A549 (cell line): ENCODE data around the gene CDH2.

Source experiments
- CHD4 ChIP-seq: fragments of 200-600 bp; sonication (generic); IDR thresholded peaks from 2 replicates; pipeline ENCODE4 v1.6.1; 2016; ENCODE audit warnings: antibody characterized with exemption, mild to moderate bottlenecking, borderline replicate concordance
- CTCF ChIP-seq: fragments of >200 bp; sonication (Bioruptor Twin); formaldehyde crosslinking; IDR thresholded peaks from 3 replicates; pipeline ENCODE4 v1.5.1; 2016
- E2F6 ChIP-seq: IDR thresholded peaks from 2 replicates; pipeline ENCODE4 v1.6.1; 2012; ENCODE audit warnings: low read depth, borderline replicate concordance
- EP300 ChIP-seq, 2 experiments: fragments of >200 bp; sonication (Bioruptor Twin); formaldehyde crosslinking; IDR thresholded peaks; 2 replicates in 1 of 2; 3 replicates in 1 of 2; pipeline ENCODE4 v1.6.1; 2016 to 2017
- FOSL2 ChIP-seq, 2 experiments: fragments of 450-650 bp in 1 of 2; fragments of >200 bp in 1 of 2; sonication (Bioruptor Twin) in 1 of 2; formaldehyde crosslinking; IDR thresholded peaks; 2 replicates each; pipeline versions ENCODE4 v1.5.0 to v1.6.1; 2016 to 2020; ENCODE audit warnings: mild to moderate bottlenecking in 1 of 2, moderate library complexity in 1 of 2
- MAZ ChIP-seq: fragments of 150-350 bp; IDR thresholded peaks from 2 replicates; pipeline ENCODE4 v1.6.1; 2014; ENCODE audit warnings: antibody characterized with exemption, low read depth, low read length, borderline replicate concordance
- NFE2L2 ChIP-seq: fragments of 150-350 bp; conservative IDR thresholded peaks from 2 replicates; pipeline ENCODE4 v1.6.1; 2014; ENCODE audit warnings: low read length
- POLR2A ChIP-seq: IDR thresholded peaks from 2 replicates; pipeline ENCODE4 v1.6.1; 2012; ENCODE audit warnings: mild to moderate bottlenecking, low read length
- RAD21 ChIP-seq, 2 experiments: fragments of >200 bp in 1 of 2; sonication (Bioruptor Twin) in 1 of 2; formaldehyde crosslinking in 1 of 2; IDR thresholded peaks in 1 of 2; conservative IDR thresholded peaks in 1 of 2; 2 replicates in 1 of 2; 3 replicates in 1 of 2; pipeline ENCODE4 v1.6.1; 2012 to 2018; ENCODE audit warnings: inconsistent platforms in 1 of 2
- REST ChIP-seq: fragments of 200-600 bp; sonication (generic); IDR thresholded peaks from 2 replicates; pipeline ENCODE4 v1.6.1; 2016; ENCODE audit warnings: antibody characterized with exemption, mild to moderate bottlenecking, moderate library complexity
- SREBF2 ChIP-seq: fragments of 450-650 bp; IDR thresholded peaks from 2 replicates; pipeline ENCODE4 v1.6.1; 2014; ENCODE audit warnings: mild to moderate bottlenecking, moderate library complexity
- TF ChIP-seq, protein P1 (sequence below): fragments of 150-350 bp; IDR thresholded peaks from 2 replicates; pipeline ENCODE4 v1.6.1; 2014; ENCODE audit warnings: low read depth, mild to moderate bottlenecking, low read length
- TF ChIP-seq, protein P2 (sequence below): IDR thresholded peaks from 2 replicates; pipeline ENCODE4 v1.6.1; 2012

- no peak for TF ChIP-seq POLR2A
- no peak for TF ChIP-seq CTCF
- no peak for TF ChIP-seq REST
- TF ChIP-seq, protein P1, sequence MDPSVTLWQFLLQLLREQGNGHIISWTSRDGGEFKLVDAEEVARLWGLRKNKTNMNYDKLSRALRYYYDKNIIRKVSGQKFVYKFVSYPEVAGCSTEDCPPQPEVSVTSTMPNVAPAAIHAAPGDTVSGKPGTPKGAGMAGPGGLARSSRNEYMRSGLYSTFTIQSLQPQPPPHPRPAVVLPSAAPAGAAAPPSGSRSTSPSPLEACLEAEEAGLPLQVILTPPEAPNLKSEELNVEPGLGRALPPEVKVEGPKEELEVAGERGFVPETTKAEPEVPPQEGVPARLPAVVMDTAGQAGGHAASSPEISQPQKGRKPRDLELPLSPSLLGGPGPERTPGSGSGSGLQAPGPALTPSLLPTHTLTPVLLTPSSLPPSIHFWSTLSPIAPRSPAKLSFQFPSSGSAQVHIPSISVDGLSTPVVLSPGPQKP = no peak
- no peak for TF ChIP-seq RAD21 (conservative IDR thresholded peaks at IDR 0.05 in 1 of 2, IDR thresholded peaks at IDR 0.05 in 1 of 2)
- TF ChIP-seq E2F6 = no peak
- TF ChIP-seq CHD4 = no peak
- TF ChIP-seq, protein P2, sequence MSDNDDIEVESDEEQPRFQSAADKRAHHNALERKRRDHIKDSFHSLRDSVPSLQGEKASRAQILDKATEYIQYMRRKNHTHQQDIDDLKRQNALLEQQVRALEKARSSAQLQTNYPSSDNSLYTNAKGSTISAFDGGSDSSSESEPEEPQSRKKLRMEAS = no peak
- TF ChIP-seq EP300 (IDR thresholded peaks at IDR 0.05) = no peak
- TF ChIP-seq SREBF2 = no peak
- no peak for TF ChIP-seq MAZ
- TF ChIP-seq FOSL2 (IDR thresholded peaks at IDR 0.05) = no peak
- no peak for TF ChIP-seq FOSL2 (CRISPR knock-in tag; IDR thresholded peaks at IDR 0.05)
- no peak for TF ChIP-seq NFE2L2
Observed at GRCh38 chr18:28040211-28040610, 136.7 kb downstream of the CDH2 start.
